ENCODE results near the gene DCX.

Gene DCX

DNA sequence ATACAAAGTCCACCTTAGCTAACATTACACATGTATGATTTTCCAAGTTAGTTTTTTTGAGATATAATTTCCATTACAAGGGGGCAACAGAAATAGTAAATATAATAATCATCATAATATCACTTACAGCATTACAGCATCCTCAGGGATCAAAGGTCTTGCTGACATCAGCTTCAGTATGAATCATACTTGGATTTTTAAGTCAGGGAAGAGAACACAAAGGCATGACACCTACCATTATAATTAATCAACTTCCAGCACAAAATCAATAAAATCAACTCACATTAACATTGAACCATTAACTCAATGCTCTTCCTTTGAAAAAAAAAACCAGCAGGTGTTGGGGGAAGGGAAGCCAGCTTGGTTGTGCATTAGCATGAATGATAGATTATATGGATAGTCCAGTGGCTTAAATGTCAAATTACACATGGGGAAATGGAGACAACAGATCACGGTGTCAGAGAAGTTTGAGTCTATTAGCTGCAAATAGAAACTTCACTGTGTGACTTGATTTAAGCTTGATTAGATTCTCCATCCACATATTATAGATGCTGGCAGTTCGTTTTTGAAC, 74.8 kb downstream of the DCX start:
- TF ChIP-seq, protein P1, sequence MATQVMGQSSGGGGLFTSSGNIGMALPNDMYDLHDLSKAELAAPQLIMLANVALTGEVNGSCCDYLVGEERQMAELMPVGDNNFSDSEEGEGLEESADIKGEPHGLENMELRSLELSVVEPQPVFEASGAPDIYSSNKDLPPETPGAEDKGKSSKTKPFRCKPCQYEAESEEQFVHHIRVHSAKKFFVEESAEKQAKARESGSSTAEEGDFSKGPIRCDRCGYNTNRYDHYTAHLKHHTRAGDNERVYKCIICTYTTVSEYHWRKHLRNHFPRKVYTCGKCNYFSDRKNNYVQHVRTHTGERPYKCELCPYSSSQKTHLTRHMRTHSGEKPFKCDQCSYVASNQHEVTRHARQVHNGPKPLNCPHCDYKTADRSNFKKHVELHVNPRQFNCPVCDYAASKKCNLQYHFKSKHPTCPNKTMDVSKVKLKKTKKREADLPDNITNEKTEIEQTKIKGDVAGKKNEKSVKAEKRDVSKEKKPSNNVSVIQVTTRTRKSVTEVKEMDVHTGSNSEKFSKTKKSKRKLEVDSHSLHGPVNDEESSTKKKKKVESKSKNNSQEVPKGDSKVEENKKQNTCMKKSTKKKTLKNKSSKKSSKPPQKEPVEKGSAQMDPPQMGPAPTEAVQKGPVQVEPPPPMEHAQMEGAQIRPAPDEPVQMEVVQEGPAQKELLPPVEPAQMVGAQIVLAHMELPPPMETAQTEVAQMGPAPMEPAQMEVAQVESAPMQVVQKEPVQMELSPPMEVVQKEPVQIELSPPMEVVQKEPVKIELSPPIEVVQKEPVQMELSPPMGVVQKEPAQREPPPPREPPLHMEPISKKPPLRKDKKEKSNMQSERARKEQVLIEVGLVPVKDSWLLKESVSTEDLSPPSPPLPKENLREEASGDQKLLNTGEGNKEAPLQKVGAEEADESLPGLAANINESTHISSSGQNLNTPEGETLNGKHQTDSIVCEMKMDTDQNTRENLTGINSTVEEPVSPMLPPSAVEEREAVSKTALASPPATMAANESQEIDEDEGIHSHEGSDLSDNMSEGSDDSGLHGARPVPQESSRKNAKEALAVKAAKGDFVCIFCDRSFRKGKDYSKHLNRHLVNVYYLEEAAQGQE (IDR thresholded peaks at IDR 0.05; ENCODE audit: insufficient read depth in 1 of 2, low read depth in 2 of 2, low read length in 2 of 2) = no peak
- TF ChIP-seq FOXP2 (optimal IDR thresholded peaks at IDR 0.05; ENCODE audit: borderline replicate concordance, extremely low read depth, extremely low read length, insufficient read depth) (no peak), POLR2AphosphoS5 (IDR thresholded peaks at IDR 0.05; ENCODE audit: low read depth, low read length) (no peak), SIN3A (IDR thresholded peaks at IDR 0.05; ENCODE audit: borderline replicate concordance, insufficient read depth, low read length) (no peak), TAF1 (IDR thresholded peaks at IDR 0.05; ENCODE audit: borderline replicate concordance, insufficient read depth, low read length) (no peak)

DNA sequence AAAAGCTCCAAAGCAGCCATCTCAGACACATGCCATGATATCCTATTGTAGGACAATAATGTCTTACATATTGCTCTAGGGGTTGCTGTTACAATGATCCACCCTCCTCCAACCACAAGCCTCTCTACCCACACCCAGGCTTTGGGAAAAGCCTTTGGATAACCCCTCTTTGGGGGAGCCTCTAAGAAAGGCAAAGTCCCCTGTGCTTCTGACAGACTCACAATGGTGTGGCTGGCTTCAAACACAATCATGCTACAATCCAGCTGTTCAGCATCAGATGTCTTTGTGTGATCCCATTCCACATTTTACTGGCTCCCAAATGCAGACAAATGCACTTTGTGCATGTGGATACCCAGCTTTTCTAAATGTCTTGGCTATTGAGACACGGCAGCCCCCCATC, 75.9 kb downstream of the DCX start:
- TF ChIP-seq FOXP2 (optimal IDR thresholded peaks at IDR 0.05; ENCODE audit: borderline replicate concordance, extremely low read depth, extremely low read length, insufficient read depth) (no peak), SIN3A (IDR thresholded peaks at IDR 0.05; ENCODE audit: borderline replicate concordance, insufficient read depth, low read length) (no peak), TAF1 (IDR thresholded peaks at IDR 0.05; ENCODE audit: borderline replicate concordance, insufficient read depth, low read length) (no peak), POLR2AphosphoS5 (IDR thresholded peaks at IDR 0.05; ENCODE audit: low read depth, low read length) (no peak)
- TF ChIP-seq, protein P1 (IDR thresholded peaks at IDR 0.05; ENCODE audit: insufficient read depth in 1 of 2, low read depth in 2 of 2, low read length in 2 of 2) = no peak

DNA sequence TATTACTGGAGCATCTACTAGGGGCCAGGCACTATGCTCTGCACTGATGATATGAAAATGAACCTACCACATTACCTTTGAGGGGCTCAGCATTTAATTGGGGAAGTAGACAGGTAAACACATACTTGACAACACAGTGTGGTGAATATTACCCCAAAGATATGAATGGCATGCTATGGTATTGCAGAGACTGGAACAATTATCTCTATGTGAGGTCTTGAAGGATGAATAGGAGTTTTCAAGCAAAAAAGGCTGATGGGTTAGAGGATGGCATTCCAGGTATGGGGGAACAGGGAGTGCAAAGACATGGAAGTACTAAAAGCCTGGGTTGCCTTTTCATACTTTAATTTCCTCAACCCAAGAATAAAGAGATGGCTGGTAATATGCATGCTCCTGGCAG, 82.6 kb downstream of the DCX start:
- TF ChIP-seq FOXP2 (optimal IDR thresholded peaks at IDR 0.05; ENCODE audit: borderline replicate concordance, extremely low read depth, extremely low read length, insufficient read depth) (no peak), POLR2AphosphoS5 (IDR thresholded peaks at IDR 0.05; ENCODE audit: low read depth, low read length) (no peak), SIN3A (IDR thresholded peaks at IDR 0.05; ENCODE audit: borderline replicate concordance, insufficient read depth, low read length) (no peak), TAF1 (IDR thresholded peaks at IDR 0.05; ENCODE audit: borderline replicate concordance, insufficient read depth, low read length) (no peak)
- TF ChIP-seq, protein P1 (IDR thresholded peaks at IDR 0.05; ENCODE audit: insufficient read depth in 1 of 2, low read depth in 2 of 2, low read length in 2 of 2) = no peak

DNA sequence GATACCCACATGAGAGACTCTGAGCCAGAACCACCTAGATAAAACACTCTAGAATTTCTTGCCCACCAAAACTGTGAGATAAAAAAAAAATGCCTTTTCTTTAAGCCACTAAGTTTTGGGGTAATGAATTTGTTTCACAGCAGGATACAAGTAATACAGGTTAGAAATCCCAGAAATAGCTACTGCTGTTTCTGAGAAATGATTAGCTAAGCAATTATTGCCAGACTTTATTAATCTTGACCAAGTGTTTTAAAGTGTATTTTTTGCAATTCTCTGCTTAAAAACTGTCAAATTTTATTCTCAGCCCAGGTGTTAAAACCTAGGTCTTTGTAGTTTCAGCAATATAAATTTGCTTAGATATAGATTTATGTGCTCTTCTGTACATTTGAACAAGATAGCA, 83.1 kb downstream of the DCX start:
- no peak for TF ChIP-seq FOXP2 (optimal IDR thresholded peaks at IDR 0.05; ENCODE audit: borderline replicate concordance, extremely low read depth, extremely low read length, insufficient read depth)
- no peak for TF ChIP-seq POLR2AphosphoS5 (IDR thresholded peaks at IDR 0.05; ENCODE audit: low read depth, low read length)

DNA sequence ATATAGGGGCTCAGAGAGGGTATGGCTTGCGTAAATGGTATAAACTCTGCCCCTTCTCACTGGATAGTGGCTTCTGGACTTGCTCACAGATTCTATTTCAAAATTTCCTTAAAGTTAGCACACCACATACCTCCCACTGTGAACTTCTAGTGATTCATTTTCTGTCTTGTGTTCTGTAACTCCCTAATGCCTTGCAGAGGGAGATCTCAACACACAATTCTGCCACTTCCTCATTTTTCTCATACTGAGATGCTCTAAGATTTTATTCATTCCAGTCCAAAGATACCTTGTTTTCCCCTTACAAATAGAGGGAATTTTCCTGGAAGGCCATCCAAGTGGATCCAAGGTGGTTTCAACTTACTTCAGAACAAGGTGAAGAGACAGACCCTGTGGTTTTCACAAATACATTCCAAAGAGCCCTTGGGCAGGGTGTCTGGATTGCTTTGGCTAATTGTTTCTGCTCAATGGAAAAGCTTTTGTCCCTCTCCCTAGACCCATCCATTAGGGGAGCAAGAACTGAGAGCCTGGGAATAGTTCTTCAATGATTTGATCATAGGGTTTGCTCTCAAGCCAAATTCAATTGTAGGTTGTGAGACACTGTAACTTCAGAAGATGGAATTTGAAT, 89.6 kb downstream of the DCX start:
- TF ChIP-seq TAF1 (IDR thresholded peaks at IDR 0.05; ENCODE audit: borderline replicate concordance, insufficient read depth, low read length) = no peak

DNA sequence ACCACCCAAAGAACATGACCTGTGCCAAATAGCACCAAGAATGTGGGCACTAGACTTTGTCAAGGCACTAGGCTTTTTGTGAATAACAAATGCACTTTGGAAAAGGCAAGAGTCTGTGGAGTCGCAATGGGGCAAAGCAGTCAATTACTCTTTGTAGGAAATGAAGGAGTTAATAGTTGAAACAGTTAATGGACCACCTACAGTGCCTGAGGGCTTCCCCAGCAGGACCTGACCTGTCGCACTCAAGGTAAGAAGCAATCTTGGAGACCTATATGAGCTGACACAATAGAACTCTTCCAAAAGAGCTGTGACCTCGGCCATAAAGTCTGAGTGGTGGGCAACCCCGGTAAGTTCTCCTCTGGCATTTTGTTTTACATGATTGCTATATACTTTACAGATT, 92.5 kb downstream of the DCX start:
- TF ChIP-seq, protein P1 (IDR thresholded peaks at IDR 0.05; ENCODE audit: insufficient read depth in 1 of 2, low read depth in 2 of 2, low read length in 2 of 2) = no peak
- TF ChIP-seq FOXP2 (optimal IDR thresholded peaks at IDR 0.05; ENCODE audit: borderline replicate concordance, extremely low read depth, extremely low read length, insufficient read depth) (no peak), TAF1 (IDR thresholded peaks at IDR 0.05; ENCODE audit: borderline replicate concordance, insufficient read depth, low read length) (no peak), POLR2AphosphoS5 (IDR thresholded peaks at IDR 0.05; ENCODE audit: low read depth, low read length) (no peak), SIN3A (IDR thresholded peaks at IDR 0.05; ENCODE audit: borderline replicate concordance, insufficient read depth, low read length) (no peak)
